Spleen (tissue), 11 donors: ENCODE measurements around the gene PIP4K2B. TPM values are rescaled to one million over a fixed set of nuclear protein-coding genes. Genes with fewer than 3 reads are reported as not detected.
A peak's percentile ranks its signal among the peaks of the same experiment; 100 is the strongest.

Experiments used
- DNase-seq: peaks from one replicate; pipeline ENCODE4 v3.0.0-alpha.2; 2020
- H3K27ac ChIP-seq, 8 donors: fragments of 200-600 bp; sonication (generic) in 7 of 8; 1 replicate in 4 of 8; 2 replicates in 4 of 8; pipeline versions ENCODE4 v1.5.0 to v1.8.0; 2016 to 2021; ENCODE audit warnings: inconsistent platforms in 4 of 8, mild to moderate bottlenecking in 4 of 8, moderate library complexity in 1 of 8
- H3K27me3 ChIP-seq, 7 donors: fragments of 200-600 bp; sonication (generic) in 6 of 7; replicated peaks in 1 of 7; 1 replicate in 4 of 7; 2 replicates in 3 of 7; pipeline versions ENCODE4 v1.5.0 to v1.8.0; 2016 to 2021; ENCODE audit warnings: inconsistent platforms in 3 of 7, mild to moderate bottlenecking in 1 of 7
- H3K36me3 ChIP-seq, 6 donors: fragments of 200-600 bp; sonication (generic) in 5 of 6; 1 replicate in 4 of 6; 2 replicates in 2 of 6; pipeline versions ENCODE4 v1.5.0 to v1.8.0; 2016 to 2021; ENCODE audit warnings: inconsistent platforms in 2 of 6
- H3K4me1 ChIP-seq, 6 donors: fragments of 200-600 bp; sonication (generic) in 5 of 6; 1 replicate in 3 of 6; 2 replicates in 3 of 6; pipeline versions ENCODE4 v1.5.0 to v1.8.0; 2016 to 2021; ENCODE audit warnings: inconsistent platforms in 3 of 6
- H3K4me3 ChIP-seq, 8 donors: fragments of 200-600 bp; sonication (generic) in 7 of 8; 1 replicate in 4 of 8; 2 replicates in 4 of 8; pipeline versions ENCODE4 v1.5.0 to v1.8.0; 2016 to 2021; ENCODE audit warnings: inconsistent platforms in 4 of 8, mild to moderate bottlenecking in 4 of 8, moderate library complexity in 2 of 8
- H3K9me3 ChIP-seq, 8 donors: fragments of 200-600 bp; sonication (generic) in 7 of 8; 1 replicate in 4 of 8; 2 replicates in 4 of 8; pipeline versions ENCODE4 v1.5.0 to v1.8.0; 2016 to 2021; ENCODE audit warnings: inconsistent platforms in 4 of 8
- POLR2A ChIP-seq, 3 donors: fragments of 450-650 bp; IDR thresholded peaks; one replicate each; pipeline ENCODE4 v1.5.1; 2017; ENCODE audit warnings: antibody characterized with exemption in 3 of 3, mild to moderate bottlenecking in 1 of 3
- POLR2AphosphoS5 ChIP-seq, 3 donors: sonication (generic); formaldehyde crosslinking; IDR thresholded peaks; one replicate each; pipeline ENCODE4 v1.5.1; 2017; ENCODE audit warnings: antibody characterized with exemption in 3 of 3
- WGBS, 5 donors: extraction: QIAGEN DNeasy Blood & Tissue Kit in 3 of 5; methylation state at CpG; one replicate each; pipeline versions ENCODE4 v1.1.5 to v1.1.7; 2013 to 2018; 5-methylcytosine and 5-hydroxymethylcytosine counted together
- intact Hi-C: fragments of 100-400 bp; cut with DNase I; formaldehyde crosslinking; loops from one replicate; pipeline ENCODE4 v1.15.0; 2023; ENCODE audit warnings: low total_unique reads
- polyA plus RNA-seq, 3 donors: library from polyadenylated mRNA; stranded (reverse); fragments of 200-250 nt; gene quantifications; one replicate each; pipeline ENCODE4 v1.2.1, GENCODE V29; 2013
- total RNA-seq, 7 donors: library from RNA; depleted of rRNA in 3 of 7; stranded (reverse); fragments of >200 nt in 3 of 7; fragmentation: NEBNext Ultra II Directional in 4 of 7; extraction: Animal tissue kit (Norgen Biotek cat#: 25700) in 4 of 7; gene quantifications; one replicate each; pipeline versions ENCODE4 v1.1.0 to v1.2.1, GENCODE V29; 2016 to 2021
- TF ChIP-seq, protein P1 (sequence below), 11 experiments: fragments of 200-600 bp in 7 of 11; fragments of 450-650 bp in 4 of 11; sonication (generic) in 4 of 11; IDR thresholded peaks in 8 of 11; conservative IDR thresholded peaks in 3 of 11; 1 replicate in 7 of 11; 2 replicates in 4 of 11; pipeline versions ENCODE4 v1.4.0 to v1.8.0; 2016 to 2021; ENCODE audit warnings: antibody characterized with exemption in 11 of 11, inconsistent platforms in 4 of 11, mild to moderate bottlenecking in 1 of 11
- donor health status: healthy with polysubstance abuse.
- donor health status: DM: no; HTN: no; CAD: no; lungs with moderate emphysema.
- donor health status: DM: no; HTN: no; CAD: no.
- donor health status: Bipolar disorder and iron deficiency.
- donor health status: healthy.
- donor health status: DM: no; HTN: no; CAD: no.
- donor health status: DM: yes; HTN: yes; CAD: no.

Gene PIP4K2B
- total and polyA plus RNA-seq, 10 donors: 11.4 to 48.4 (median 37.3) TPM

DNA sequence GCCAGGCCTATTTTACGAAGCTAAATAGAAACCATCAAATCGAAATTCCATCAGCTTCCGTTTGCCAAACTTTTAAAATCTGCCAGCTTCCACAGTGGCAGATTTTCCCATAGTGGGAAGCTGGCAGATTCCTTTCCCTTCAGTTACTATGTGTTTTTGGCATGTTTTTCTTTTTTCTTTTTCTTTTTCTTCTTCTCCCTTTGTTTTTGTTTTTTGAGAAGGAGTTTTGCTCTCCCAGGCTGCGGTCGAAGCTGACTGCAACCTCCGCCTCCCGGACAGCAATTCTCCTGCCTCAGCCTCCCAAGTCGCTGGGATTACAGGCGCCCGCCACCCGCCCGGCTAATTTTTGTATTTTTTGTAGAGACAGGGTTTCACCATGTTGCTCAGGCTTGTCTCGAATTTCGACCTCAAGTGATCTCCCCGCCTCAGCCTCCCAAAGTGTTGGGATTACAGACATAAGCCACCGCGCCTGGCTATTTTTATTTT lies 26.4 kb upstream of the PIP4K2B start:
- intact Hi-C loops: no loop called here

GRCh38 chr17:38824899-38825761 lies 25.8 kb upstream of the PIP4K2B start, which contains the start of gene CWC25:
Gene CWC25, minus strand, starts transcription at chr17:38825321. Its CDS starts 138 bp downstream, at chr17:38825183.
- Histone ChIP-seq H3K36me3 (peaks cover 0 to 28% (median 18%) of the 10 kb centered on the region in 6 donors), H3K4me3 (peak within 1 kb of the TSS; percentile 72 to 88 (median 78)), H3K9me3 (no peaks in the 10 kb centered on the region), H3K27me3 (no peaks in the 10 kb centered on the region), H3K27ac (peak within 1 kb of the TSS; percentile 93 to 99 (median 96)), H3K4me1 (peaks cover 10 to 50% (median 29%) of the 10 kb centered on the region in 6 donors)
- intact Hi-C loops: no loop called here
- TF ChIP-seq POLR2A (IDR thresholded peaks at IDR 0.05) (peak; percentile 52 to 94 (median 69)), POLR2AphosphoS5 (IDR thresholded peaks at IDR 0.05) (peak; percentile 98 to 99 (median 99))
- TF ChIP-seq, protein P1, sequence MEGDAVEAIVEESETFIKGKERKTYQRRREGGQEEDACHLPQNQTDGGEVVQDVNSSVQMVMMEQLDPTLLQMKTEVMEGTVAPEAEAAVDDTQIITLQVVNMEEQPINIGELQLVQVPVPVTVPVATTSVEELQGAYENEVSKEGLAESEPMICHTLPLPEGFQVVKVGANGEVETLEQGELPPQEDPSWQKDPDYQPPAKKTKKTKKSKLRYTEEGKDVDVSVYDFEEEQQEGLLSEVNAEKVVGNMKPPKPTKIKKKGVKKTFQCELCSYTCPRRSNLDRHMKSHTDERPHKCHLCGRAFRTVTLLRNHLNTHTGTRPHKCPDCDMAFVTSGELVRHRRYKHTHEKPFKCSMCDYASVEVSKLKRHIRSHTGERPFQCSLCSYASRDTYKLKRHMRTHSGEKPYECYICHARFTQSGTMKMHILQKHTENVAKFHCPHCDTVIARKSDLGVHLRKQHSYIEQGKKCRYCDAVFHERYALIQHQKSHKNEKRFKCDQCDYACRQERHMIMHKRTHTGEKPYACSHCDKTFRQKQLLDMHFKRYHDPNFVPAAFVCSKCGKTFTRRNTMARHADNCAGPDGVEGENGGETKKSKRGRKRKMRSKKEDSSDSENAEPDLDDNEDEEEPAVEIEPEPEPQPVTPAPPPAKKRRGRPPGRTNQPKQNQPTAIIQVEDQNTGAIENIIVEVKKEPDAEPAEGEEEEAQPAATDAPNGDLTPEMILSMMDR (IDR thresholded peaks at IDR 0.05 in 8 of 11, conservative IDR thresholded peaks at IDR 0.05 in 3 of 11): no peak
- WGBS, 5 donors: 1% methylated on average over 53 to 55 of the region's 55 CpGs
- DNase-seq: peak; percentile 95

More for the DNA sequence above, 26.4 kb upstream of the PIP4K2B start:
- DNase-seq: no peak
- Histone ChIP-seq H3K9me3 (no peaks in the 10 kb centered on the region), H3K27ac (peak overlapping the region; percentile 93 to 99 (median 96)), H3K4me1 (peaks cover 10 to 49% (median 29%) of the 10 kb centered on the region in 6 donors), H3K36me3 (peaks cover 0 to 21% (median 11%) of the 10 kb centered on the region in 6 donors), H3K27me3 (no peaks in the 10 kb centered on the region), H3K4me3 (peak overlapping the region; percentile 72 to 88 (median 78))
- 91 to 95% (median 92%) methylated on average over 17 of the region's 17 CpGs for WGBS, 5 donors
- no peak for TF ChIP-seq POLR2A (IDR thresholded peaks at IDR 0.05)
- TF ChIP-seq POLR2AphosphoS5 (IDR thresholded peaks at IDR 0.05): no peak
- TF ChIP-seq, protein P1 (IDR thresholded peaks at IDR 0.05 in 8 of 11, conservative IDR thresholded peaks at IDR 0.05 in 3 of 11): no peak

- no peak overlapping the region for H3K27ac ChIP-seq
- no peaks in the 10 kb centered on the region for H3K27me3 ChIP-seq
- intact Hi-C loops: no loop called here
- H3K9me3 ChIP-seq: no peaks in the 10 kb centered on the region
- DNase-seq: no peak
- peaks cover 0 to 35% (median 1%) of the 10 kb centered on the region in 6 donors for H3K4me1 ChIP-seq
- WGBS, 5 donors: 75 to 82% (median 78%) methylated on average over 8 of the region's 8 CpGs
- no peak for TF ChIP-seq POLR2AphosphoS5 (IDR thresholded peaks at IDR 0.05)
- TF ChIP-seq POLR2A (IDR thresholded peaks at IDR 0.05): no peak
- TF ChIP-seq, protein P1 (IDR thresholded peaks at IDR 0.05 in 8 of 11, conservative IDR thresholded peaks at IDR 0.05 in 3 of 11): no peak
- H3K36me3 ChIP-seq: peaks cover 5 to 100% (median 79%) of the 10 kb centered on the region in 6 donors
- H3K4me3 ChIP-seq: no peak overlapping the region
These were observed 16.3 kb upstream of the PIP4K2B start for GRCh38 chr17:38815576-38816193.
